Ishikawa (cell line): Measurements from ENCODE around the gene YPEL2.

Experiments used
- CEBPB ChIP-seq: IDR thresholded peaks from 2 replicates; pipeline ENCODE4 v1.6.1; 2012
- CREB1 ChIP-seq: IDR thresholded peaks from 2 replicates; pipeline ENCODE4 v1.6.1; 2012; ENCODE audit warnings: low read depth
- EGR1 ChIP-seq: IDR thresholded peaks from 2 replicates; pipeline ENCODE4 v1.6.1; 2012
- EP300 ChIP-seq: IDR thresholded peaks from 2 replicates; pipeline ENCODE4 v1.6.1; 2012; ENCODE audit warnings: borderline replicate concordance
- FOXM1 ChIP-seq: IDR thresholded peaks from 2 replicates; pipeline ENCODE4 v1.6.1; 2012; ENCODE audit warnings: low read depth, borderline replicate concordance
- NFIC ChIP-seq: IDR thresholded peaks from 2 replicates; pipeline ENCODE4 v1.6.1; 2012
- RAD21 ChIP-seq: IDR thresholded peaks from 2 replicates; pipeline ENCODE4 v1.6.1; 2012; ENCODE audit warnings: low read depth
- TAF1 ChIP-seq: IDR thresholded peaks from 2 replicates; pipeline ENCODE4 v1.6.1; 2012; ENCODE audit warnings: low read depth, mild to moderate bottlenecking
- YY1 ChIP-seq: IDR thresholded peaks from 2 replicates; pipeline ENCODE4 v1.6.1; 2012; ENCODE audit warnings: low read depth
- TF ChIP-seq, protein P1 (sequence below): IDR thresholded peaks from 2 replicates; pipeline ENCODE4 v1.6.1; 2012; ENCODE audit warnings: low read depth, mild to moderate bottlenecking
- TF ChIP-seq, protein P2 (sequence below): IDR thresholded peaks from 2 replicates; pipeline ENCODE4 v1.6.1; 2012
- TF ChIP-seq, protein P3 (sequence below): IDR thresholded peaks from 2 replicates; pipeline ENCODE4 v1.6.1; 2012

DNA sequence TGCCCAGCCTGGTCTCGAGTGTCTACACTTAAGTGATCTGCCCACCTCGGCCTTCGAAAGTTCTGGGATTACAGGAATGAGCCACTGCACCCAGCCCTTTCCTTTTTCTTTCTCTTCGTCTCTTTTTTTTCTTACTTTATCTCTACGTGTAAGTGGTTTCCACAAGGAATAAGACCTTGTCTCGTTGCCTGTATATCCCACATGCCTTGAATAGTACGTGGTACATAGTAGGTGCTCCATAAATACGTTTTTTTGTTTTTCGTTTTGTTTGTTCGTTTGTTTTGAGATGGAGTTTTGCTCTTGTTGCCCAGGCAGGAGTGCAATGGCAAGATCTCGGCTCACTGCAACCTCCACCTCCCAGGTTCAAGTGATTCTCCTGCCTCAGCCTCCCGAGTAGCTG lies 86.0 kb downstream of the YPEL2 start:
- TF ChIP-seq CEBPB = no peak
- no peak for TF ChIP-seq RAD21
- TF ChIP-seq, protein P1, sequence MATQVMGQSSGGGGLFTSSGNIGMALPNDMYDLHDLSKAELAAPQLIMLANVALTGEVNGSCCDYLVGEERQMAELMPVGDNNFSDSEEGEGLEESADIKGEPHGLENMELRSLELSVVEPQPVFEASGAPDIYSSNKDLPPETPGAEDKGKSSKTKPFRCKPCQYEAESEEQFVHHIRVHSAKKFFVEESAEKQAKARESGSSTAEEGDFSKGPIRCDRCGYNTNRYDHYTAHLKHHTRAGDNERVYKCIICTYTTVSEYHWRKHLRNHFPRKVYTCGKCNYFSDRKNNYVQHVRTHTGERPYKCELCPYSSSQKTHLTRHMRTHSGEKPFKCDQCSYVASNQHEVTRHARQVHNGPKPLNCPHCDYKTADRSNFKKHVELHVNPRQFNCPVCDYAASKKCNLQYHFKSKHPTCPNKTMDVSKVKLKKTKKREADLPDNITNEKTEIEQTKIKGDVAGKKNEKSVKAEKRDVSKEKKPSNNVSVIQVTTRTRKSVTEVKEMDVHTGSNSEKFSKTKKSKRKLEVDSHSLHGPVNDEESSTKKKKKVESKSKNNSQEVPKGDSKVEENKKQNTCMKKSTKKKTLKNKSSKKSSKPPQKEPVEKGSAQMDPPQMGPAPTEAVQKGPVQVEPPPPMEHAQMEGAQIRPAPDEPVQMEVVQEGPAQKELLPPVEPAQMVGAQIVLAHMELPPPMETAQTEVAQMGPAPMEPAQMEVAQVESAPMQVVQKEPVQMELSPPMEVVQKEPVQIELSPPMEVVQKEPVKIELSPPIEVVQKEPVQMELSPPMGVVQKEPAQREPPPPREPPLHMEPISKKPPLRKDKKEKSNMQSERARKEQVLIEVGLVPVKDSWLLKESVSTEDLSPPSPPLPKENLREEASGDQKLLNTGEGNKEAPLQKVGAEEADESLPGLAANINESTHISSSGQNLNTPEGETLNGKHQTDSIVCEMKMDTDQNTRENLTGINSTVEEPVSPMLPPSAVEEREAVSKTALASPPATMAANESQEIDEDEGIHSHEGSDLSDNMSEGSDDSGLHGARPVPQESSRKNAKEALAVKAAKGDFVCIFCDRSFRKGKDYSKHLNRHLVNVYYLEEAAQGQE = no peak
- TF ChIP-seq CREB1 = no peak
- TF ChIP-seq TAF1 = no peak
- no peak for TF ChIP-seq YY1
- TF ChIP-seq, protein P2, sequence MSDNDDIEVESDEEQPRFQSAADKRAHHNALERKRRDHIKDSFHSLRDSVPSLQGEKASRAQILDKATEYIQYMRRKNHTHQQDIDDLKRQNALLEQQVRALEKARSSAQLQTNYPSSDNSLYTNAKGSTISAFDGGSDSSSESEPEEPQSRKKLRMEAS = no peak
- no peak for TF ChIP-seq EGR1
- TF ChIP-seq NFIC = no peak
- no peak for TF ChIP-seq EP300
- TF ChIP-seq FOXM1 = no peak
- TF ChIP-seq, protein P3, sequence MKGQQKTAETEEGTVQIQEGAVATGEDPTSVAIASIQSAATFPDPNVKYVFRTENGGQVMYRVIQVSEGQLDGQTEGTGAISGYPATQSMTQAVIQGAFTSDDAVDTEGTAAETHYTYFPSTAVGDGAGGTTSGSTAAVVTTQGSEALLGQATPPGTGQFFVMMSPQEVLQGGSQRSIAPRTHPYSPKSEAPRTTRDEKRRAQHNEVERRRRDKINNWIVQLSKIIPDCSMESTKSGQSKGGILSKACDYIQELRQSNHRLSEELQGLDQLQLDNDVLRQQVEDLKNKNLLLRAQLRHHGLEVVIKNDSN = no peak
